GM12864 (cell line): Measurements from ENCODE around the gene RPS16.

Source experiments
- DNase-seq: peaks from one replicate; pipeline ENCODE4 v3.0.0-alpha.2; 2011; ENCODE audit warnings: low read depth
- H3K4me3 ChIP-seq: 2 replicates; pipeline ENCODE4 v1.5.1; 2011; ENCODE audit warnings: mild to moderate bottlenecking, low read depth, low read length, control low read depth
- TF ChIP-seq, protein P1 (sequence below): IDR thresholded peaks from 2 replicates; pipeline ENCODE4 v1.5.1; 2011; ENCODE audit warnings: low read depth, mild to moderate bottlenecking, moderate library complexity, low read length, control low read depth, inconsistent platforms; ENCODE audit errors: missing control alignments

RPS16 gene

GRCh38 chr19:39448271-39448670 lies 12.5 kb upstream of the RPS16 start:
- DNase-seq, result peak; percentile 53
- TF ChIP-seq, protein P1, sequence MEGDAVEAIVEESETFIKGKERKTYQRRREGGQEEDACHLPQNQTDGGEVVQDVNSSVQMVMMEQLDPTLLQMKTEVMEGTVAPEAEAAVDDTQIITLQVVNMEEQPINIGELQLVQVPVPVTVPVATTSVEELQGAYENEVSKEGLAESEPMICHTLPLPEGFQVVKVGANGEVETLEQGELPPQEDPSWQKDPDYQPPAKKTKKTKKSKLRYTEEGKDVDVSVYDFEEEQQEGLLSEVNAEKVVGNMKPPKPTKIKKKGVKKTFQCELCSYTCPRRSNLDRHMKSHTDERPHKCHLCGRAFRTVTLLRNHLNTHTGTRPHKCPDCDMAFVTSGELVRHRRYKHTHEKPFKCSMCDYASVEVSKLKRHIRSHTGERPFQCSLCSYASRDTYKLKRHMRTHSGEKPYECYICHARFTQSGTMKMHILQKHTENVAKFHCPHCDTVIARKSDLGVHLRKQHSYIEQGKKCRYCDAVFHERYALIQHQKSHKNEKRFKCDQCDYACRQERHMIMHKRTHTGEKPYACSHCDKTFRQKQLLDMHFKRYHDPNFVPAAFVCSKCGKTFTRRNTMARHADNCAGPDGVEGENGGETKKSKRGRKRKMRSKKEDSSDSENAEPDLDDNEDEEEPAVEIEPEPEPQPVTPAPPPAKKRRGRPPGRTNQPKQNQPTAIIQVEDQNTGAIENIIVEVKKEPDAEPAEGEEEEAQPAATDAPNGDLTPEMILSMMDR, result no peak
- H3K4me3 ChIP-seq, result peak overlapping the region; percentile 94

GRCh38 chr19:39446365-39447084 lies 10.8 kb upstream of the RPS16 start:
- no peak for DNase-seq
- H3K4me3 ChIP-seq, result peak overlapping the region; percentile 94
- TF ChIP-seq, protein P1, result no peak

DNA sequence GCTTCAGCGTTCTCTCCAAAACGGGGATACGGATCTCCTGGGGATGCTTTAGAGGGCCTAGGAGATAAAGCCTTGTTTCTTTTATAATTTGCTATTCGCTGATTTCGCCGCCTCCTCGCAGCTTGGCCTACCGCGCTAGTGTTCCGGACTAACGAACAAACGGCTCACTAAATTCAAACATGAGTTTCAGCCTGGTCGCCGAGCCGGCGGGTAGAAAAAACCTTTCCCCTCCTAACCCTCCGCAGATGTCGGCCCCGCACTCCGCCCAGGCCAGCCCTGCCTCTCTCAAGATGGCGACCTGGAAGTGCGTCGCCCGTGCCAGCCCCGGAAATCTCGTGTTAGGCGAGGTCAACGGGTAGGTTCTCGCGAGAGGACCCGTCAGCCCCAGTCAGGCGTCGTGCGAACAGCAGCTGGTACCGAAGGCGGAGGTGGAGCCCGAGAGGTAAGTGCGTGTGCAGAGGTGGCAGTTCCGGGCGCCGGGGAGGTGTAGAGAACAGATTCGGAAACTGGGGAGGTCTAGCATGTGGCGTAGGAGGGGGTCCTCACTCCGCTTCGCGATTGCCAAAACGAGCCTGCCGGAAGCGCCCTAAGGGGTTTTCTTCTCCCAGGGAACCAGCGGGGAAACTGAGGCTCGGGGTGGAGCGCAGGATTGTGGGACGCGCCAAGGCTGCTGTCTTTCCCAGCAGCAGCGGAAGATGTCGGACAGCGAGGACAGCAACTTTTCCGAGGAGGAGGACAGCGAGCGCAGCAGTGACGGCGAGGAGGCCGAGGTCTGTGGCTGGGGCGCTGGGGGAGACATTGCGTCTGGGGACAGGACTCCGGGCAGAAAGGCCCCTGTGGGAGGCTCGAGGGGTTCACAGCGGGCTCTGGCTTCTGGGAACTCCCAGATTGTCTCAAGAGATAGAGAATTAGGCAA lies 9.7 kb upstream of the RPS16 start, which contains the start of gene SUPT5H:
TSS of gene SUPT5H (plus strand) at position 387 of the 916 bp plus-strand sequence. CDS start at position 696, 309 bp downstream.
- peak; percentile 98 for DNase-seq
- H3K4me3 ChIP-seq, result peak within 1 kb of the TSS; percentile 94
- TF ChIP-seq, protein P1, result no peak

GRCh38 chr19:39444598-39445195 lies 8.9 kb upstream of the RPS16 start:
- H3K4me3 ChIP-seq, result peak overlapping the region; percentile 94
- TF ChIP-seq, protein P1, result no peak
- DNase-seq, result no peak

GRCh38 chr19:39438270-39438934 lies 2.7 kb upstream of the RPS16 start:
- TF ChIP-seq, protein P1, result no peak
- no peak overlapping the region for H3K4me3 ChIP-seq
- DNase-seq, result no peak

GRCh38 chr19:39436350-39436716 lies 584 bp upstream of the RPS16 start:
- TF ChIP-seq, protein P1, result no peak
- DNase-seq, result no peak
- H3K4me3 ChIP-seq, result peak overlapping the region; percentile 87
